GM12878 (cell line): ENCODE measurements around the gene NOC2L.

Experiments used
- POLR2A ChIP-seq: IDR thresholded peaks from 2 replicates; pipeline ENCODE4 v1.6.1; 2011; ENCODE audit warnings: low read depth, mild to moderate bottlenecking, low read length
- RAD21 ChIP-seq: IDR thresholded peaks from 2 replicates; pipeline ENCODE4 v1.6.1; 2011; ENCODE audit warnings: mild to moderate bottlenecking, low read depth, low read length, moderate library complexity; ENCODE audit not compliant: insufficient read depth
- RCOR1 ChIP-seq: conservative IDR thresholded peaks from 2 replicates; pipeline ENCODE4 v1.6.1; 2012; ENCODE audit warnings: low read depth, low read length, improper control_type of control experiment
- SMAD1 ChIP-seq: fragments of 450-650 bp; IDR thresholded peaks from 2 replicates; pipeline ENCODE4 v1.6.1; 2018; ENCODE audit warnings: mild to moderate bottlenecking, low read depth; ENCODE audit not compliant: partially characterized antibody
- SRF ChIP-seq, 2 experiments: IDR thresholded peaks; 2 replicates each; pipeline ENCODE4 v1.6.1; 2011; ENCODE audit warnings: low read depth in 2 of 2, low read length in 2 of 2, mild to moderate bottlenecking in 1 of 2, moderate library complexity in 1 of 2
- STAT3 ChIP-seq: IDR thresholded peaks from 2 replicates; pipeline ENCODE4 v1.6.1; 2011; ENCODE audit warnings: low read depth, low read length, improper control_type of control experiment
- TAF1 ChIP-seq: IDR thresholded peaks from 2 replicates; pipeline ENCODE4 v1.6.1; 2011; ENCODE audit warnings: mild to moderate bottlenecking, low read depth, low read length, borderline replicate concordance
- YY1 ChIP-seq: IDR thresholded peaks from 2 replicates; pipeline ENCODE4 v1.6.1; 2011; ENCODE audit warnings: low read depth, mild to moderate bottlenecking, low read length
- TF ChIP-seq, protein P1 (sequence below), 3 experiments: IDR thresholded peaks in 2 of 3; conservative IDR thresholded peaks in 1 of 3; 2 replicates each; pipeline ENCODE4 v1.5.1; 2011; ENCODE audit warnings: low read depth in 3 of 3, low read length in 3 of 3, mild to moderate bottlenecking in 3 of 3, control low read depth in 2 of 3, moderate library complexity in 2 of 3, inconsistent platforms in 1 of 3, mixed read lengths in 1 of 3; ENCODE audit not compliant: control insufficient read depth in 2 of 3, insufficient read depth in 1 of 3; ENCODE audit errors: extremely low read depth in 1 of 3
- TF ChIP-seq, protein P2 (sequence below): IDR thresholded peaks from 2 replicates; pipeline ENCODE4 v1.6.1; 2012; ENCODE audit warnings: mild to moderate bottlenecking, low read depth, low read length

DNA sequence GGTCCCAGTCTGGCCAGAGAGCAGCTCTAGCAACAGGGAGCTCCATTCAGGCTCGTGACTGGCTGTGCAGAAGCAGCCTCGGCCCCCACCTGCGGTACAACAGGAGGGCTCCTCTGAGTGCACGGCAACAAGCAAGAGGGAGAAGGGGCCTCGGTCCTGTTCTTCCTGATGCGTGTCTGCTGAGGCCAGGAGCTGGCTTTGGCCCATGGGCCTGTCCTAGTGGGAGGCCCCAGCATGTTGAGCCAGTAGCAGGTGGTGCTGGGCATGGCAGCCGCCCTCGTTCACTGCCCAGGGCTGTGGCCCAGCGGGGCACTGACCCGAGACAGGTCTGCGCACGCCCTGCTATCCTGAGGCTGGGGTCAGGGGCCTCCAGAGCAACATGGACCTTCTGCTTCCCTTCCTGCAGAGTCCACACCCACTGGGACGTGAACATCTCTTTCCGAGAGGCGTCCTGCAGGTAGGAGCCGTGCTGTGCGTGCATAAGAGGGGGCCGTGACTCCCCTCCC is 28.4 kb downstream of the NOC2L start:
- TF ChIP-seq POLR2A (no peak), RCOR1 (no peak), RAD21 (no peak), SRF (IDR thresholded peaks at IDR 0.05; ENCODE audit: low read depth in 2 of 2, low read length in 2 of 2) (no peak), TAF1 (no peak), SMAD1 (no peak), YY1 (no peak), STAT3 (no peak)
- TF ChIP-seq, protein P1, sequence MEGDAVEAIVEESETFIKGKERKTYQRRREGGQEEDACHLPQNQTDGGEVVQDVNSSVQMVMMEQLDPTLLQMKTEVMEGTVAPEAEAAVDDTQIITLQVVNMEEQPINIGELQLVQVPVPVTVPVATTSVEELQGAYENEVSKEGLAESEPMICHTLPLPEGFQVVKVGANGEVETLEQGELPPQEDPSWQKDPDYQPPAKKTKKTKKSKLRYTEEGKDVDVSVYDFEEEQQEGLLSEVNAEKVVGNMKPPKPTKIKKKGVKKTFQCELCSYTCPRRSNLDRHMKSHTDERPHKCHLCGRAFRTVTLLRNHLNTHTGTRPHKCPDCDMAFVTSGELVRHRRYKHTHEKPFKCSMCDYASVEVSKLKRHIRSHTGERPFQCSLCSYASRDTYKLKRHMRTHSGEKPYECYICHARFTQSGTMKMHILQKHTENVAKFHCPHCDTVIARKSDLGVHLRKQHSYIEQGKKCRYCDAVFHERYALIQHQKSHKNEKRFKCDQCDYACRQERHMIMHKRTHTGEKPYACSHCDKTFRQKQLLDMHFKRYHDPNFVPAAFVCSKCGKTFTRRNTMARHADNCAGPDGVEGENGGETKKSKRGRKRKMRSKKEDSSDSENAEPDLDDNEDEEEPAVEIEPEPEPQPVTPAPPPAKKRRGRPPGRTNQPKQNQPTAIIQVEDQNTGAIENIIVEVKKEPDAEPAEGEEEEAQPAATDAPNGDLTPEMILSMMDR (IDR thresholded peaks at IDR 0.05 in 2 of 3, conservative IDR thresholded peaks at IDR 0.05 in 1 of 3; ENCODE audit: control insufficient read depth in 2 of 3, extremely low read depth in 1 of 3, insufficient read depth in 1 of 3, low read depth in 3 of 3, low read length in 3 of 3) = no peak
- TF ChIP-seq, protein P2, sequence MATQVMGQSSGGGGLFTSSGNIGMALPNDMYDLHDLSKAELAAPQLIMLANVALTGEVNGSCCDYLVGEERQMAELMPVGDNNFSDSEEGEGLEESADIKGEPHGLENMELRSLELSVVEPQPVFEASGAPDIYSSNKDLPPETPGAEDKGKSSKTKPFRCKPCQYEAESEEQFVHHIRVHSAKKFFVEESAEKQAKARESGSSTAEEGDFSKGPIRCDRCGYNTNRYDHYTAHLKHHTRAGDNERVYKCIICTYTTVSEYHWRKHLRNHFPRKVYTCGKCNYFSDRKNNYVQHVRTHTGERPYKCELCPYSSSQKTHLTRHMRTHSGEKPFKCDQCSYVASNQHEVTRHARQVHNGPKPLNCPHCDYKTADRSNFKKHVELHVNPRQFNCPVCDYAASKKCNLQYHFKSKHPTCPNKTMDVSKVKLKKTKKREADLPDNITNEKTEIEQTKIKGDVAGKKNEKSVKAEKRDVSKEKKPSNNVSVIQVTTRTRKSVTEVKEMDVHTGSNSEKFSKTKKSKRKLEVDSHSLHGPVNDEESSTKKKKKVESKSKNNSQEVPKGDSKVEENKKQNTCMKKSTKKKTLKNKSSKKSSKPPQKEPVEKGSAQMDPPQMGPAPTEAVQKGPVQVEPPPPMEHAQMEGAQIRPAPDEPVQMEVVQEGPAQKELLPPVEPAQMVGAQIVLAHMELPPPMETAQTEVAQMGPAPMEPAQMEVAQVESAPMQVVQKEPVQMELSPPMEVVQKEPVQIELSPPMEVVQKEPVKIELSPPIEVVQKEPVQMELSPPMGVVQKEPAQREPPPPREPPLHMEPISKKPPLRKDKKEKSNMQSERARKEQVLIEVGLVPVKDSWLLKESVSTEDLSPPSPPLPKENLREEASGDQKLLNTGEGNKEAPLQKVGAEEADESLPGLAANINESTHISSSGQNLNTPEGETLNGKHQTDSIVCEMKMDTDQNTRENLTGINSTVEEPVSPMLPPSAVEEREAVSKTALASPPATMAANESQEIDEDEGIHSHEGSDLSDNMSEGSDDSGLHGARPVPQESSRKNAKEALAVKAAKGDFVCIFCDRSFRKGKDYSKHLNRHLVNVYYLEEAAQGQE = no peak
